HepG2 (cell line): ENCODE measurements around the gene CYP26B1. TPM values are rescaled to one million over a fixed set of nuclear protein-coding genes. Genes with fewer than 3 reads are reported as not detected.

Experiments
- ATAC-seq: fragments of 200-7000 bp; cut with Tn5 transposase; 3 replicates; pipeline ENCODE4 v1.9.1; 2020; ENCODE audit warnings: mild to moderate bottlenecking, moderate library complexity
- BruUV-seq: library from RNA; stranded (reverse); fragments of 400-500 nt; replicated peaks from 2 replicates; lab custom pipeline; 2021; lab: Mats Ljungman, UMichigan
- CTCF ChIA-PET: fragments of 300-600 bp; formaldehyde crosslinking; extraction: SDS; loops from one replicate; lab custom pipeline; 2021; ENCODE audit warnings: low total read pairs, inconsistent platforms, low intra/inter-chr PET ratio; lab: Yijun Ruan, JAX
- POLR2A ChIA-PET: fragments of 350-600 bp; sonication (Branson Sonifier 250); formaldehyde crosslinking; loops from one replicate; lab custom pipeline; 2020; ENCODE audit warnings: antibody characterized with exemption, inconsistent platforms; lab: Yijun Ruan, JAX
- DNase-seq: peaks from one replicate; pipeline ENCODE4 v3.0.0-alpha.2; 2015; ENCODE audit warnings: low spot score
- FAIRE-seq: peaks from 3 replicates; lab custom pipeline; 2011; peaks lifted over from hg19 to GRCh38; lab: Jason Lieb, UNC
- H2AFZ ChIP-seq: one replicate; pipeline ENCODE4 v1.6.1; 2011; ENCODE audit warnings: low read length, inconsistent platforms
- H3K27ac ChIP-seq: fragments of 300-600 bp; 3 replicates; pipeline ENCODE4 v1.8.0; 2011; ENCODE audit warnings: mixed run types, mild to moderate bottlenecking, mixed read lengths, low read length, inconsistent platforms; ENCODE audit not compliant: insufficient read depth; ENCODE audit errors: extremely low read length
- H3K27me3 ChIP-seq, 2 experiments: fragments of 200-600 bp in 1 of 2; 2 replicates in 1 of 2; 3 replicates in 1 of 2; pipeline versions ENCODE4 v1.6.0 to v1.8.0; 2011; ENCODE audit warnings: low read length in 2 of 2, mild to moderate bottlenecking in 2 of 2, moderate library complexity in 2 of 2, inconsistent platforms in 1 of 2; ENCODE audit not compliant: insufficient read depth in 2 of 2, control insufficient read depth in 1 of 2
- H3K36me3 ChIP-seq, 2 experiments: fragments of 200-600 bp in 1 of 2; replicated peaks in 1 of 2; 2 replicates in 1 of 2; 3 replicates in 1 of 2; pipeline versions ENCODE4 v1.5.1 to v1.8.0; 2011; ENCODE audit warnings: low read length in 2 of 2, inconsistent platforms in 1 of 2; ENCODE audit not compliant: insufficient read depth in 2 of 2, control insufficient read depth in 1 of 2
- H3K4me1 ChIP-seq: 2 replicates; pipeline ENCODE4 v1.5.1; 2012; ENCODE audit warnings: low read length, inconsistent platforms; ENCODE audit not compliant: insufficient read depth
- H3K4me2 ChIP-seq: 2 replicates; pipeline ENCODE4 v1.6.0; 2011; ENCODE audit warnings: low read depth, low read length, inconsistent platforms
- H3K4me3 ChIP-seq, 3 experiments: fragments of 200-600 bp in 1 of 3; sonication (generic), shearing (Covaris generic) in 1 of 3; replicated peaks in 1 of 3; 2 replicates each; pipeline ENCODE4 v1.5.1; 2011 to 2016; ENCODE audit warnings: low read length in 3 of 3, inconsistent platforms in 2 of 3, low read depth in 2 of 3, mild to moderate bottlenecking in 2 of 3, control low read depth in 1 of 3, mixed read lengths in 1 of 3; ENCODE audit not compliant: insufficient read depth in 1 of 3
- H3K79me2 ChIP-seq: one replicate; pipeline ENCODE4 v1.6.1; 2011; ENCODE audit warnings: low read length, inconsistent platforms; ENCODE audit not compliant: insufficient read depth
- H3K9ac ChIP-seq: 2 replicates; pipeline ENCODE4 v1.6.0; 2011; ENCODE audit warnings: mild to moderate bottlenecking, low read depth, low read length, inconsistent platforms; ENCODE audit not compliant: insufficient read depth
- H3K9me3 ChIP-seq: 2 replicates; pipeline ENCODE4 v1.5.1; 2012; ENCODE audit warnings: mild to moderate bottlenecking, low read length
- H4K20me1 ChIP-seq: 2 replicates; pipeline ENCODE4 v1.6.0; 2011; ENCODE audit warnings: inconsistent platforms, mild to moderate bottlenecking, low read length, moderate library complexity; ENCODE audit not compliant: insufficient read depth
- ADNP ChIP-seq: sonication (generic); formaldehyde crosslinking; IDR thresholded peaks from 2 replicates; pipeline ENCODE4 v1.4.0; 2020; ENCODE audit warnings: missing genetic modification reagents
- GATAD1 ChIP-seq: IDR thresholded peaks from 2 replicates; pipeline ENCODE4 v1.6.1; 2016; ENCODE audit warnings: missing genetic modification reagents, missing compliant biosample characterization
- HNF4A ChIP-seq: sonication (generic); formaldehyde crosslinking; IDR thresholded peaks from 2 replicates; pipeline ENCODE4 v1.4.0; 2020; ENCODE audit warnings: missing genetic modification reagents
- HOXA3 ChIP-seq: sonication (generic); formaldehyde crosslinking; IDR thresholded peaks from 2 replicates; pipeline ENCODE4 v1.5.0; 2020; ENCODE audit warnings: missing genetic modification reagents
- JUND ChIP-seq: sonication (generic); formaldehyde crosslinking; IDR thresholded peaks from 2 replicates; pipeline ENCODE4 v1.8.0; 2022; ENCODE audit warnings: mild to moderate bottlenecking, missing genetic modification reagents
- MEF2D ChIP-seq: sonication (generic); formaldehyde crosslinking; IDR thresholded peaks from 2 replicates; pipeline ENCODE4 v1.5.1; 2020; ENCODE audit warnings: mild to moderate bottlenecking, missing genetic modification reagents
- MXI1 ChIP-seq: IDR thresholded peaks from 3 replicates; pipeline ENCODE4 v1.6.1; 2012; ENCODE audit warnings: low read depth, low read length, inconsistent platforms, borderline replicate concordance
- PHF8 ChIP-seq: sonication (generic); formaldehyde crosslinking; IDR thresholded peaks from 2 replicates; pipeline ENCODE4 v1.5.0; 2020; ENCODE audit warnings: missing genetic modification reagents
- SCMH1 ChIP-seq: sonication (generic); formaldehyde crosslinking; IDR thresholded peaks from 2 replicates; pipeline ENCODE4 v1.9.0; 2021; ENCODE audit warnings: missing genetic modification reagents, mild to moderate bottlenecking, borderline replicate concordance
- TP53 ChIP-seq: sonication (generic); formaldehyde crosslinking; conservative IDR thresholded peaks from 2 replicates; pipeline ENCODE4 v1.4.0; 2020; ENCODE audit warnings: missing genetic modification reagents
- ZFP36L1 ChIP-seq: sonication (generic); formaldehyde crosslinking; IDR thresholded peaks from 2 replicates; pipeline ENCODE4 v1.8.0; 2022; ENCODE audit warnings: mild to moderate bottlenecking, missing genetic modification reagents, moderate library complexity
- ZFP37 ChIP-seq: sonication (generic); formaldehyde crosslinking; IDR thresholded peaks from 2 replicates; pipeline ENCODE4 v1.4.0; 2020; ENCODE audit warnings: missing genetic modification reagents, borderline replicate concordance
- ZFX ChIP-seq: sonication (generic); formaldehyde crosslinking; IDR thresholded peaks from 2 replicates; pipeline ENCODE4 v1.4.0; 2020; ENCODE audit warnings: mild to moderate bottlenecking, low read depth, missing genetic modification reagents, moderate library complexity
- ZNF343 ChIP-seq: sonication (generic); formaldehyde crosslinking; IDR thresholded peaks from 2 replicates; pipeline ENCODE4 v1.4.0; 2020; ENCODE audit warnings: mild to moderate bottlenecking, missing genetic modification reagents
- ZNF44 ChIP-seq: sonication (generic); formaldehyde crosslinking; IDR thresholded peaks from 2 replicates; pipeline ENCODE4 v1.5.1; 2020; ENCODE audit warnings: mild to moderate bottlenecking, missing genetic modification reagents
- ZNF441 ChIP-seq: sonication (generic); formaldehyde crosslinking; IDR thresholded peaks from 2 replicates; pipeline ENCODE4 v1.7.0; 2021; ENCODE audit warnings: missing genetic modification reagents, borderline replicate concordance
- ZNF672 ChIP-seq: sonication (generic); formaldehyde crosslinking; IDR thresholded peaks from 2 replicates; pipeline ENCODE4 v1.8.1; 2022; ENCODE audit warnings: missing genetic modification reagents
- ZNF713 ChIP-seq: sonication (generic); formaldehyde crosslinking; IDR thresholded peaks from 2 replicates; pipeline ENCODE4 v1.4.0; 2020; ENCODE audit warnings: mild to moderate bottlenecking, missing genetic modification reagents
- ZNF746 ChIP-seq: sonication (generic); formaldehyde crosslinking; IDR thresholded peaks from 2 replicates; pipeline ENCODE4 v1.8.0; 2022; ENCODE audit warnings: mild to moderate bottlenecking, missing genetic modification reagents
- WGBS: methylation state at CpG from one replicate; pipeline ENCODE4 v1.1.6; 2017; ENCODE audit warnings: low lambda C conversion rate; 5-methylcytosine and 5-hydroxymethylcytosine counted together
- in situ Hi-C: cut with HindIII; loops from 2 replicates; pipeline ENCODE4 v1.10.0; 2017; ENCODE audit warnings: low pct_unique_long_range_greater_than_20kb; ENCODE audit not compliant: extremely low pct_ligation_motif_present
- intact Hi-C: fragments of 100-400 bp; cut with micrococcal nuclease; formaldehyde crosslinking; loops from one replicate; pipeline ENCODE4 v1.10.0; 2022; ENCODE audit not compliant: unreplicated experiment
- polyA plus RNA-seq, 8 experiments: library from polyadenylated mRNA; depleted of rRNA in 3 of 8; stranded (reverse) in 7 of 8; unstranded in 1 of 8; fragments of >200 nt; fragmentation: Illumina TruSeq in 4 of 8; extraction: Trizol in 4 of 8; gene quantifications; 2 replicates each; pipeline versions ENCODE4 v1.2.1 to v1.2.3, GENCODE V29; 2011 to 2016; ENCODE audit warnings: low read depth in 4 of 8, missing spikeins in 1 of 8, mixed read lengths in 1 of 8; ENCODE audit not compliant: insufficient read depth in 1 of 8
- total RNA-seq, 5 experiments: library from RNA; depleted of rRNA; stranded (reverse); fragments of >200 nt; fragmentation: Illumina TruSeq; extraction: Trizol; gene quantifications; 2 replicates each; pipeline ENCODE4 v1.2.3, GENCODE V29; 2016; ENCODE audit warnings: low read depth in 1 of 5
- TF ChIP-seq, protein P1 (sequence below): sonication (generic); formaldehyde crosslinking; IDR thresholded peaks from 2 replicates; pipeline ENCODE4 v1.4.0; 2020; ENCODE audit warnings: missing genetic modification reagents
- TF ChIP-seq, protein P2 (sequence below): sonication (generic); formaldehyde crosslinking; IDR thresholded peaks from 2 replicates; pipeline ENCODE4 v1.4.0; 2020; ENCODE audit warnings: mild to moderate bottlenecking, missing genetic modification reagents
- TF ChIP-seq, protein P3 (sequence below): sonication (generic); formaldehyde crosslinking; conservative IDR thresholded peaks from 2 replicates; pipeline ENCODE4 v1.4.0; 2020; ENCODE audit warnings: missing genetic modification reagents

CYP26B1 gene
- total and polyA plus RNA-seq, 2 of the 13 experiments (the other 11 are each of a cell fraction or from before 2014, with no cell fraction given) = 0.05 to 0.07 TPM

DNA sequence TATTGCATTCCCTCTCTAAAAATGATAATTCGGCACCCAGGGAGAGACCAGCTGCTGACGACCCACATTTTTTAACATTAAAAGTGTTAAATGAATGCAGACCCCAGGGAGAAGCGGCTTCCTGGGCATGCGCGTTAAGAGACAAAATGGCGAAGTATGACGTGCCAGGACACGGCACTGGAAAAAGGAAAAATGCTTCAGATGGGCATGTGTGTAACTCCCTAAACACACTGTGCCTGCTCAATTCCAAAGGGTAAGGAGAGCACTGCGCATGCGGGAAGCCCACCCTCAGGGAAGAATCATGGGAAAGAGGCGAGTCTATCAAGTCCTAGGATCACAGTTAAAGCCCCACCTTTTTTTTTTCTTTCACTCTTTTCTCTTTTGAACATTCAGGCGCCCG lies 58.1 kb downstream of the CYP26B1 start:
- Histone ChIP-seq H3K36me3 (no peaks in the 10 kb centered on the region), H3K9me3 (no peaks in the 10 kb centered on the region), H3K9ac (no peak overlapping the region), H3K27me3 (peaks cover 24 to 79% of the 10 kb centered on the region in 2 experiments), H2AFZ (no peak overlapping the region), H3K4me1 (no peaks in the 10 kb centered on the region), H3K27ac (no peak overlapping the region), H3K4me3 (no peak overlapping the region), H4K20me1 (peaks cover 6% of the 10 kb centered on the region; the same call in 1 of the 2 replicates), H3K79me2 (no peaks in the 10 kb centered on the region), H3K4me2 (no peak overlapping the region)
- BruUV-seq = no TSS peak
- intact Hi-C loops = no loop called here
- FAIRE-seq (no peak), DNase-seq (no peak), ATAC-seq (no peak)
- POLR2A ChIA-PET = no interaction called here
- in situ Hi-C loops = no loop called here
- CTCF ChIA-PET = no interaction called here
- 61% methylated on average over 13 of the region's 13 CpGs for WGBS
- TF ChIP-seq, protein P1, sequence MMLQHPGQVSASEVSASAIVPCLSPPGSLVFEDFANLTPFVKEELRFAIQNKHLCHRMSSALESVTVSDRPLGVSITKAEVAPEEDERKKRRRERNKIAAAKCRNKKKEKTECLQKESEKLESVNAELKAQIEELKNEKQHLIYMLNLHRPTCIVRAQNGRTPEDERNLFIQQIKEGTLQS (CRISPR knock-in tag) = no peak
- TF ChIP-seq PHF8 = no peak
- TF ChIP-seq ZNF441 = no peak
- TF ChIP-seq ZFX (CRISPR knock-in tag) = no peak
- no peak for TF ChIP-seq ZFP36L1
- no peak for TF ChIP-seq ZNF713 (CRISPR knock-in tag)
- TF ChIP-seq ADNP (CRISPR knock-in tag) = no peak
- no peak for TF ChIP-seq MEF2D (CRISPR knock-in tag)
- no peak for TF ChIP-seq GATAD1
- TF ChIP-seq ZNF672 (CRISPR knock-in tag) = no peak

DNA sequence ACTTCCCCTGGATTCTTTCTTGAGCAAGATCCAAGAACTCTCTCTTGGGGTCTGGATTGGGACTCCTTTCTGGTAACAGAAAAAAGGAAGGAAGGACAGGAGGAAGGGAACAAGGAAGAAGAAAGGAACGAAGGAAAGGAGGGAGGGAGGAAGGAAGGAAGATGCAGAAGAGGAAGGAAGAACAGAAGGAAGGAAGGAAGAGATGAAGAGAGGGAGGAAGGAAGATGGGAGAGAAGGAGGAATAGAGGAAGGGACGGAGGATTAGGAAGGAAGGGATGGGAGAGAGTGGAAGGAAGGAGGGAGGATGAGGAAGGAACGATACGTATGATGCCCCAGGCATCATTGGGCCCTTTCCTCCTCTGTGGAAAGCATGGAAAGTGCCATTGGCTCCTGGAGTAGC lies 58.6 kb downstream of the CYP26B1 start:
- CTCF ChIA-PET = no interaction called here
- no peak for DNase-seq
- in situ Hi-C loops = no loop called here
- H3K4me1 ChIP-seq = no peaks in the 10 kb centered on the region
- H3K36me3 ChIP-seq = no peaks in the 10 kb centered on the region
- H4K20me1 ChIP-seq = peaks cover 8% of the 10 kb centered on the region; the same call in 1 of the 2 replicates
- H3K9ac ChIP-seq = no peak overlapping the region
- no peak overlapping the region for H3K27ac ChIP-seq
- FAIRE-seq = no peak
- H3K9me3 ChIP-seq = no peaks in the 10 kb centered on the region
- WGBS = 41% methylated on average over 4 of the region's 4 CpGs
- no peak overlapping the region for H3K4me3 ChIP-seq
- intact Hi-C loops = no loop called here
- H2AFZ ChIP-seq = no peak overlapping the region
- H3K27me3 ChIP-seq = peaks cover 25 to 79% of the 10 kb centered on the region in 2 experiments
- ATAC-seq = no peak
- no TSS peak for BruUV-seq
- POLR2A ChIA-PET = no interaction called here
- no peaks in the 10 kb centered on the region for H3K79me2 ChIP-seq
- no peak overlapping the region for H3K4me2 ChIP-seq
- TF ChIP-seq TP53 (CRISPR knock-in tag) (no peak), HNF4A (CRISPR knock-in tag) (no peak), SCMH1 (no peak), ZNF746 (CRISPR knock-in tag) (no peak), ZNF343 (CRISPR knock-in tag) (no peak), JUND (CRISPR knock-in tag) (no peak), ZFP37 (CRISPR knock-in tag) (no peak), MXI1 (no peak), ZNF44 (no peak), HOXA3 (CRISPR knock-in tag) (no peak)
- TF ChIP-seq, protein P2, sequence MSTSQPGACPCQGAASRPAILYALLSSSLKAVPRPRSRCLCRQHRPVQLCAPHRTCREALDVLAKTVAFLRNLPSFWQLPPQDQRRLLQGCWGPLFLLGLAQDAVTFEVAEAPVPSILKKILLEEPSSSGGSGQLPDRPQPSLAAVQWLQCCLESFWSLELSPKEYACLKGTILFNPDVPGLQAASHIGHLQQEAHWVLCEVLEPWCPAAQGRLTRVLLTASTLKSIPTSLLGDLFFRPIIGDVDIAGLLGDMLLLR = no peak
- TF ChIP-seq, protein P3, sequence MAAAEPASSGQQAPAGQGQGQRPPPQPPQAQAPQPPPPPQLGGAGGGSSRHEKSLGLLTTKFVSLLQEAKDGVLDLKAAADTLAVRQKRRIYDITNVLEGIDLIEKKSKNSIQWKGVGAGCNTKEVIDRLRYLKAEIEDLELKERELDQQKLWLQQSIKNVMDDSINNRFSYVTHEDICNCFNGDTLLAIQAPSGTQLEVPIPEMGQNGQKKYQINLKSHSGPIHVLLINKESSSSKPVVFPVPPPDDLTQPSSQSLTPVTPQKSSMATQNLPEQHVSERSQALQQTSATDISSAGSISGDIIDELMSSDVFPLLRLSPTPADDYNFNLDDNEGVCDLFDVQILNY (CRISPR knock-in tag) = no peak
